ENCODE data around the gene SESN2.

DNA sequence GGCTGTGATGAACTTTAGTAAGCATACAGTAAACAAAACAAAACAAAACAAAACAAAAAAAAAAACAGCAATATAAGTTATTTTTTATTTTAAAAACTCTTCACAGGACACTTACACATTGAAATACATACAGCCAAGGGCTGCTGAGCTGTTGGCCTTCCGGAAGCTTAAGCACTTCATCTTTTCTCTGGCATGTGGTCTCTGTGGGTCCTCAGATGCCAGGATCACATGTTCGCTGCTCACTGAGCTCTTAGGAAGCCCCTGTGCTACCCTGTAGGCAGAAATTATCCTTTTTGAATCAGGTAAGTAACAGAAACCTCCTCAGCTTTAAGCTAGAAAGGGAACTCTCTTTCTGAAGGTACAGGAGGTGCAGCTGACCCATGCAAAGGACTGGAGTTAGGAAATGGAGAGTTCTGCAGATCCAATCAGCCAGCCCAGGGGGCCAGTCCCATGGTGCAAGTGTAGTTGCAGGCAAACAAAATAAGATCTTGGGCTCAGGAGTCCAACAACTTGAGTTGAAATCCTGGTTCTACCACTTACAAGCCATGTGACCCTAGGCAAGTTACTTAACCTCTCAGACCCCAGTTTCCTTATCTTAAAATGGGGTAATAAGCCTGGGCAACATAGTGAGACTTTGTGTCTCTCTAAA is 47.1 kb downstream of the SESN2 start:
- TF ChIP-seq POLR2A (IDR thresholded peaks at IDR 0.05) = no peak
- TF ChIP-seq, protein P1, sequence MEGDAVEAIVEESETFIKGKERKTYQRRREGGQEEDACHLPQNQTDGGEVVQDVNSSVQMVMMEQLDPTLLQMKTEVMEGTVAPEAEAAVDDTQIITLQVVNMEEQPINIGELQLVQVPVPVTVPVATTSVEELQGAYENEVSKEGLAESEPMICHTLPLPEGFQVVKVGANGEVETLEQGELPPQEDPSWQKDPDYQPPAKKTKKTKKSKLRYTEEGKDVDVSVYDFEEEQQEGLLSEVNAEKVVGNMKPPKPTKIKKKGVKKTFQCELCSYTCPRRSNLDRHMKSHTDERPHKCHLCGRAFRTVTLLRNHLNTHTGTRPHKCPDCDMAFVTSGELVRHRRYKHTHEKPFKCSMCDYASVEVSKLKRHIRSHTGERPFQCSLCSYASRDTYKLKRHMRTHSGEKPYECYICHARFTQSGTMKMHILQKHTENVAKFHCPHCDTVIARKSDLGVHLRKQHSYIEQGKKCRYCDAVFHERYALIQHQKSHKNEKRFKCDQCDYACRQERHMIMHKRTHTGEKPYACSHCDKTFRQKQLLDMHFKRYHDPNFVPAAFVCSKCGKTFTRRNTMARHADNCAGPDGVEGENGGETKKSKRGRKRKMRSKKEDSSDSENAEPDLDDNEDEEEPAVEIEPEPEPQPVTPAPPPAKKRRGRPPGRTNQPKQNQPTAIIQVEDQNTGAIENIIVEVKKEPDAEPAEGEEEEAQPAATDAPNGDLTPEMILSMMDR (IDR thresholded peaks at IDR 0.05) = no peak
